Nephron progenitor cell (in vitro differentiated cells): ENCODE results near the gene MAP9.

Experiments used
- DNase-seq: peaks from one replicate; pipeline ENCODE4 v3.0.0; 2021
- H3K27ac Mint-ChIP-seq: 2 replicates; pipeline ENCODE4 v1.8.0; 2021; ENCODE audit warnings: mild to moderate bottlenecking, moderate library complexity, mixed read lengths
- H3K27me3 Mint-ChIP-seq: 2 replicates; pipeline ENCODE4 v1.8.0; 2021; ENCODE audit warnings: mild to moderate bottlenecking, low read depth, mixed read lengths; ENCODE audit not compliant: poor library complexity
- H3K36me3 Mint-ChIP-seq: 2 replicates; pipeline ENCODE4 v1.8.0; 2021; ENCODE audit warnings: low read depth, mixed read lengths
- H3K4me1 Mint-ChIP-seq: 2 replicates; pipeline ENCODE4 v1.8.0; 2021; ENCODE audit warnings: mixed read lengths
- H3K4me3 Mint-ChIP-seq: 2 replicates; pipeline ENCODE4 v1.8.0; 2021; ENCODE audit warnings: mild to moderate bottlenecking, moderate library complexity, mixed read lengths
- H3K9me3 Mint-ChIP-seq: 2 replicates; pipeline ENCODE4 v1.8.0; 2021; ENCODE audit warnings: mild to moderate bottlenecking, moderate library complexity, mixed read lengths
- CTCF ChIP-seq: fragments of 200-600 bp; sonication (generic); IDR thresholded peaks from 2 replicates; pipeline ENCODE4 v1.5.0; 2021; ENCODE audit warnings: antibody characterized with exemption

MAP9 gene

DNA sequence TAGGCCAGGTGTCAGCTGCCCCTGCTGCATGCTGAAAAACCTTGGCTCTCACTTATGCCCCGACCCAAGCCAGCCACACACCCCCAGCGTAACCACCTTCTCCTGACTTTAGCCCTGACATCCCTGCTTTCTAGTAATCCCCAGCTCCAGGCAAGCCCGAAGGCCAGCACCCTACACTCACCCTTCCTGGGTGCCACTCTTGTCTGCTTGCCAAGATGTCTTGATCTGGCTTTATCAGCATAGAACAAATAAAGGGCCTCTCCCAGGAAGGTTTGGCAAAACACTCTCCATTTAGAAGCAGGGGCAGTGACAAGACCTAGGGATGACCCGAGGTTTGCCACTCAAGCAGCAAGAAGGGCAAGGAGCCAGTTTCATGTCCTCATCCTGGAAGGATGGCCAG, 6.8 kb upstream of the MAP9 start:
- no peak for TF ChIP-seq CTCF
- Mint-ChIP-seq H3K4me3 (no peak overlapping the region), H3K4me1 (no peaks in the 10 kb centered on the region), H3K27me3 (peaks cover 27% of the 10 kb centered on the region), H3K36me3 (no peaks in the 10 kb centered on the region), H3K9me3 (no peaks in the 10 kb centered on the region), H3K27ac (no peak overlapping the region)
- DNase-seq, result no peak

DNA sequence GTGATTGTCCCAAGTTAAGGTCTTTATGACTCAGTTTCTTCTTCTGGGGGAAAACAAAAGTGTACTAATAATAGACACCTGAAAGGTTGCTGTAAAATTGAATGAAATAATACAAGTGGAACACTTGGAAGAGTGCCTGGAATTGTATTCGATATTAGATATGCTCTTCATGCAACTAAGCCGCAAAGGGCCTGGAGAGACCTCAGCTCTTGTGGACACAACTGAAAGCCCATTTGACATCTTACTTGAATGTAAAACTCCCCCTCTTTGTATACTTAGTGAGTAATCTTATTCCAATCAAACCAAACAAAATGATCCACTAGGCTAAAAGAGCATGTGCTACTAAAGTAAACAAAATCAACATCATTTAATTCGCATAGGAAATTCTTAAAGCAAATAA, 511 bp upstream of the MAP9 start:
- H3K4me1 Mint-ChIP-seq, result peaks cover 20% of the 10 kb centered on the region
- DNase-seq, result no peak
- peaks cover 5% of the 10 kb centered on the region for H3K9me3 Mint-ChIP-seq
- no peak for TF ChIP-seq CTCF
- no peak overlapping the region for H3K27ac Mint-ChIP-seq
- peaks cover 24% of the 10 kb centered on the region for H3K27me3 Mint-ChIP-seq
- H3K4me3 Mint-ChIP-seq, result peak overlapping the region; percentile 94
- peaks cover 7% of the 10 kb centered on the region for H3K36me3 Mint-ChIP-seq

GRCh38 chr4:155371432-155372043, 5.2 kb downstream of the MAP9 start:
- Mint-ChIP-seq H3K27me3 (peaks cover 2% of the 10 kb centered on the region), H3K9me3 (no peaks in the 10 kb centered on the region), H3K4me3 (no peak overlapping the region), H3K27ac (no peak overlapping the region), H3K36me3 (peaks cover 40% of the 10 kb centered on the region), H3K4me1 (peaks cover 17% of the 10 kb centered on the region)
- DNase-seq, result no peak
- TF ChIP-seq CTCF, result peak; percentile 56

DNA sequence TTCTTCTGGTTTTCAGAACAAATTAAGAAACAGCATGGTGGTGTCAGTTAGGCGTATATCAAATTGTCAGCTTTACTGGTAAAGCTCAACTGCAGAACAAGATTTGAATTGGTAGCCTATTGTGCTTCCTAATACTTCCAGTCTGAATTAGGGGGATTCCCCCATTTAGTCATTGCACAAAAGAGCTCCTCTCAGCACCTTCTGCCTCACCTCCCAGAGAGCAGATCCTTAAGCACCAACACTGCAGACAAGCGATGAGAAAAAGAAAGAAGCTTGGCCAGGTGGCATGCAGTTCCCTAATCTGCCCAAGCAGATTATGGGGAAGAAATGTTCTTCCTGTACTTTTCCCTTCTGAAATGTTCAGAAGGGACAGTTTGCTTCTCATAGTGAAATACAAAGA, 9.2 kb downstream of the MAP9 start:
- H3K27ac Mint-ChIP-seq, result peak overlapping the region; percentile 57
- H3K4me3 Mint-ChIP-seq, result no peak overlapping the region

GRCh38 chr4:155353923-155354540, 22.7 kb downstream of the MAP9 start:
- H3K27me3 Mint-ChIP-seq, result no peaks in the 10 kb centered on the region
- no peaks in the 10 kb centered on the region for H3K4me1 Mint-ChIP-seq
- H3K27ac Mint-ChIP-seq, result no peak overlapping the region
- H3K4me3 Mint-ChIP-seq, result no peak overlapping the region
- no peaks in the 10 kb centered on the region for H3K9me3 Mint-ChIP-seq
- DNase-seq, result peak; percentile 78
- peaks cover 23% of the 10 kb centered on the region for H3K36me3 Mint-ChIP-seq
- TF ChIP-seq CTCF, result peak; percentile 87

More for the DNA sequence above, 9.2 kb downstream of the MAP9 start:
- no peaks in the 10 kb centered on the region for H3K9me3 Mint-ChIP-seq
- H3K36me3 Mint-ChIP-seq, result peaks cover 63% of the 10 kb centered on the region
- DNase-seq, result no peak
- no peak for TF ChIP-seq CTCF
- H3K27me3 Mint-ChIP-seq, result no peaks in the 10 kb centered on the region
- H3K4me1 Mint-ChIP-seq, result no peaks in the 10 kb centered on the region

- DNase-seq, result no peak
- no peaks in the 10 kb centered on the region for H3K27me3 Mint-ChIP-seq
- peaks cover 13% of the 10 kb centered on the region for H3K36me3 Mint-ChIP-seq
- H3K27ac Mint-ChIP-seq, result no peak overlapping the region
- H3K4me3 Mint-ChIP-seq, result no peak overlapping the region
- H3K4me1 Mint-ChIP-seq, result no peaks in the 10 kb centered on the region
- H3K9me3 Mint-ChIP-seq, result peaks cover 16% of the 10 kb centered on the region
- TF ChIP-seq CTCF, result no peak
Measured at GRCh38 chr4:155342142-155342541, 34.6 kb downstream of the MAP9 start.
